Loucy (cell line): ENCODE measurements around the gene OSBPL8.
A peak's percentile ranks its signal among the peaks of the same experiment; 100 is the strongest.

ENCODE experiments used
- H2AFZ ChIP-seq: fragments of 200-600 bp; sonication (generic); 2 replicates; pipeline ENCODE4 v1.6.0; 2016; ENCODE audit warnings: antibody characterized with exemption, mild to moderate bottlenecking, low read length, moderate library complexity
- H3F3A ChIP-seq: fragments of 200-600 bp; 2 replicates; pipeline ENCODE4 v1.6.0; 2016; ENCODE audit warnings: antibody characterized with exemption, low read depth, mild to moderate bottlenecking
- H3K27me3 ChIP-seq: fragments of 200-600 bp; sonication (generic); 2 replicates; pipeline ENCODE4 v1.6.1; 2014; ENCODE audit warnings: low read length, mild to moderate bottlenecking; ENCODE audit not compliant: insufficient read depth, poor library complexity, severe bottlenecking
- H3K36me3 ChIP-seq: fragments of 200-600 bp; sonication (generic); 2 replicates; pipeline ENCODE4 v1.6.1; 2016; ENCODE audit warnings: low read length; ENCODE audit not compliant: insufficient read depth
- H3K4me1 ChIP-seq: fragments of 200-600 bp; sonication (generic); 2 replicates; pipeline ENCODE4 v1.5.1; 2014; ENCODE audit warnings: low read length, mild to moderate bottlenecking; ENCODE audit not compliant: insufficient read depth, poor library complexity, severe bottlenecking
- H3K4me2 ChIP-seq: fragments of 200-600 bp; sonication (generic); 2 replicates; pipeline ENCODE4 v1.6.0; 2014; ENCODE audit warnings: antibody characterized with exemption, low read length, low read depth, mild to moderate bottlenecking; ENCODE audit not compliant: poor library complexity, severe bottlenecking
- H3K4me3 ChIP-seq: fragments of 200-600 bp; sonication (generic); 2 replicates; pipeline ENCODE4 v1.5.1; 2014; ENCODE audit warnings: low read length, mild to moderate bottlenecking, mixed read lengths; ENCODE audit not compliant: poor library complexity, severe bottlenecking
- H3K79me2 ChIP-seq: fragments of 200-600 bp; sonication (generic); 2 replicates; pipeline ENCODE4 v1.6.1; 2014; ENCODE audit warnings: low read length; ENCODE audit not compliant: insufficient read depth
- H3K9ac ChIP-seq: fragments of 200-600 bp; sonication (generic); 2 replicates; pipeline ENCODE4 v1.6.0; 2014; ENCODE audit warnings: mild to moderate bottlenecking, low read depth, low read length, moderate library complexity; ENCODE audit not compliant: poor library complexity, severe bottlenecking
- H3K9me2 ChIP-seq: fragments of 200-600 bp; sonication (generic); replicated peaks from 2 replicates; pipeline ENCODE4 v1.6.1; 2016; ENCODE audit warnings: low read depth, low read length, mixed read lengths
- H3K9me3 ChIP-seq: fragments of 200-600 bp; sonication (generic); 2 replicates; pipeline ENCODE4 v1.6.1; 2014; ENCODE audit warnings: mild to moderate bottlenecking, antibody characterized with exemption, low read length, low read depth; ENCODE audit not compliant: insufficient read depth
- H4K20me1 ChIP-seq: fragments of 200-600 bp; sonication (generic); 2 replicates; pipeline ENCODE4 v1.6.0; 2014; ENCODE audit warnings: antibody characterized with exemption, low read length, mild to moderate bottlenecking; ENCODE audit not compliant: insufficient read depth, poor library complexity, severe bottlenecking
- CTCF ChIP-seq: fragments of 200-600 bp; sonication (generic); conservative IDR thresholded peaks from 2 replicates; pipeline ENCODE4 v1.5.1; 2014; ENCODE audit warnings: mild to moderate bottlenecking, antibody characterized with exemption, low read length
- EZH2phosphoT487 ChIP-seq: fragments of 200-600 bp; IDR thresholded peaks from 2 replicates; pipeline ENCODE4 v1.6.1; 2018; ENCODE audit warnings: antibody characterized with exemption, mild to moderate bottlenecking, moderate library complexity, borderline replicate concordance

The OSBPL8 gene

GRCh38 chr12:76549131-76549530, 10.4 kb downstream of the OSBPL8 start:
- Histone ChIP-seq H4K20me1 (peaks cover 82% of the 10 kb centered on the region), H3K4me1 (peaks cover 24% of the 10 kb centered on the region), H3K27me3 (no peaks in the 10 kb centered on the region), H3K79me2 (peaks cover 97% of the 10 kb centered on the region), H3K4me2 (peak overlapping the region; percentile 36), H3F3A (no peaks in the 10 kb centered on the region), H3K36me3 (no peaks in the 10 kb centered on the region), H3K4me3 (no peak overlapping the region), H3K9ac (peak overlapping the region; percentile 1), H3K9me2 (no peaks in the 10 kb centered on the region), H2AFZ (no peak overlapping the region), H3K9me3 (no peaks in the 10 kb centered on the region)
- TF ChIP-seq EZH2phosphoT487: no peak
- no peak for TF ChIP-seq CTCF

- Histone ChIP-seq H4K20me1 (peaks cover 88% of the 10 kb centered on the region), H3K9ac (peak overlapping the region; percentile 1), H3K4me1 (peaks cover 22% of the 10 kb centered on the region), H3K36me3 (no peaks in the 10 kb centered on the region), H2AFZ (no peak overlapping the region), H3F3A (no peaks in the 10 kb centered on the region), H3K9me2 (no peaks in the 10 kb centered on the region), H3K27me3 (no peaks in the 10 kb centered on the region), H3K79me2 (peaks cover 98% of the 10 kb centered on the region), H3K9me3 (no peaks in the 10 kb centered on the region), H3K4me3 (no peak overlapping the region), H3K4me2 (peak overlapping the region; percentile 36)
- TF ChIP-seq EZH2phosphoT487 (no peak), CTCF (no peak)
Measured at GRCh38 chr12:76548222-76548837, 11.2 kb downstream of the OSBPL8 start.

- H2AFZ ChIP-seq: no peak overlapping the region
- no peaks in the 10 kb centered on the region for H3K36me3 ChIP-seq
- peak overlapping the region; percentile 36 for H3K4me2 ChIP-seq
- no peak for TF ChIP-seq CTCF
- no peak for TF ChIP-seq EZH2phosphoT487
- no peaks in the 10 kb centered on the region for H3F3A ChIP-seq
- H3K4me3 ChIP-seq: no peak overlapping the region
- no peaks in the 10 kb centered on the region for H3K27me3 ChIP-seq
- no peaks in the 10 kb centered on the region for H3K9me3 ChIP-seq
- peaks cover 19% of the 10 kb centered on the region for H3K4me1 ChIP-seq
- H3K79me2 ChIP-seq: peaks cover 98% of the 10 kb centered on the region
- H3K9ac ChIP-seq: no peak overlapping the region
- H4K20me1 ChIP-seq: peaks cover 82% of the 10 kb centered on the region
- no peaks in the 10 kb centered on the region for H3K9me2 ChIP-seq
Measured at GRCh38 chr12:76547526-76547925, 12.0 kb downstream of the OSBPL8 start.
